Stimulated activated CD8-positive, alpha-beta memory T cell treated with anti-CD3 and anti-CD28 coated beads, Interleukin-4, amount 100 ng/mL, for 48 hours (primary cell): ENCODE measurements around the gene ETV1.

Experiments used
- DNase-seq: peaks from one replicate; pipeline ENCODE4 v3.0.0-alpha.2; 2020

ETV1 gene

GRCh38 chr7:13989126-13989948 is at the start of gene ETV1:
TSS of gene ETV1 (minus strand) at chr7:13989666. CDS start at chr7:13989052, 614 bp downstream.
- no peak for DNase-seq

DNA sequence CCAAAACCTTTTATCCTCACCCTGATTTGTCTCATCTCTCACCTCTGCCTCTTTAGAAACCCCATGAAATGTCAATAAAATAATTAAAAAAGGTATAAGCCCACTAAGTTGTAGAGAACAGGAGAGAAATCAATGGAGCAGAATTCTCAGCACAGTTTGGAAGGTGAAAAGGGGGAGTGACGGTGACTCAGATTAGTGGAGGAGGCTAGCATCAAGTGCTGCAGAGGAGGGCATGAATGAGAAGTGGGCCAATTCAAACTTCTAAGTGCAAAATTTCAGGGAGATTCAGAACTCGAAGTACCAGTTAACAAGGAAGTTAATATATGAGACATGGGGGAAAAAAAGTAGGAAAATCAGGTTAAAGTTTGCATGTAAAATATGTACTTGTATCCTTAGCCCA is 34.9 kb upstream of the ETV1 start:
- no peak for DNase-seq

- no peak for DNase-seq
These were observed 34.4 kb upstream of the ETV1 start for GRCh38 chr7:14023838-14024237.

- no peak for DNase-seq
These were observed 33.9 kb upstream of the ETV1 start for GRCh38 chr7:14023342-14023741.

DNA sequence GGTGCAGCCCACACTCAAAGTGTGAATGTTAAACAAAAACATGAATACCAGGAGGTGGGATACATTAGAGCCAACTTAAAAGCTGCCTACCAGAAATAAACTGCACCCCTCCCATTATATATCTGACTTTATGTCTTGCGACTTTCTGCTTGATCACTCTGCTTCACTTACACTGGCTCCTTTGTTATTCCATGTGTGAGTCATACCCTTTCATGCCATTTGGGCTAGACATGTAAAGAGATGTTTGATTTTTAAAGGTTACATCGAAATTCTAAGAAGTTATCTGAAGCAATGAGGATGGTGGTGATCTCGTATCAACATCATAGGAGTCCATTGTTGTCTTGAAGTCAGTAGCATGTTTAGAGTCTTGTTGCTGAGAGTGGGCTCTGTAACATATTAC is 31.6 kb upstream of the ETV1 start:
- DNase-seq, result no peak

GRCh38 chr7:14020339-14020900 is 31.0 kb upstream of the ETV1 start:
- no peak for DNase-seq

DNA sequence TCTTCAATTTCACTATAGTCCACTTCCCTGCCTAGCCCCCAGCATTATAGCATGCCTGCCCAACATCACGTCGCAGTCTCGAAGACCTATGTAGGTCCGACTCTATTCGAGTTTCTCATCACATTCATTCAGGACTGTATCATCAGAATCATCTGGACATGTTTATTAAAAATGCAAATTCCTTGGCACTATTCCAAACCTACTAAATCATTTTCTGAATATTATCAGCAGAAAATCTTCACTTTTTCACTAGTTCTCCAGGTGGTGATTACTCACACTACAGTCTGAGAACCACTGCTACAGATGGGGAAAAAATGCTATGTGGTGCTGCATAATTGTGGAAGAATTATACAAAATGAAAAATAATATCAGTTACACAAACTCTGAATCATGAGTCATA is 29.3 kb upstream of the ETV1 start:
- DNase-seq, result no peak

- DNase-seq, result no peak
These were observed 27.5 kb upstream of the ETV1 start for GRCh38 chr7:14016950-14017349.

GRCh38 chr7:14013898-14014297 is 24.4 kb upstream of the ETV1 start:
- no peak for DNase-seq

GRCh38 chr7:14009453-14010418 is 20.3 kb upstream of the ETV1 start:
- DNase-seq, result no peak

DNA sequence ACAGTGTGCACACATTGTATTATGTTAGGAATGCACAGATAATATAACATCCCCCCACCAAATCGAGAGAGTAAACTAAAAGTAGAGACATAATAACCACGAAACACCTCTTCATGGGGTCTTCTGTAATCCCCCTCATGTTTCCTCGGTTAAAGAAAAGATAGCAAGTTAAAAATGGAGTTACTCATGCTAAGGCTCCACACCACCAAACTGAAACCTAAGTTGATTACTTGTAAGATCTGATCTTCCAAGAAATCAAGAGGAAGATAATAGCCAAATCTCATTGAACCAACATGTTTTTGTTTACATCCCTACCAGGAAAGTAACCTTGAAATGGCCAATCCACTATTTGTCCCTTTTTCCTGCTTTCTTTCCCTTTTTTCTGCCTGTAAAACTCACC is 11.7 kb upstream of the ETV1 start:
- no peak for DNase-seq

- DNase-seq, result no peak
These were observed 10.8 kb upstream of the ETV1 start for GRCh38 chr7:14000247-14000646.

GRCh38 chr7:13998866-13999265 is 9.4 kb upstream of the ETV1 start:
- no peak for DNase-seq

- no peak for DNase-seq
These were observed 3.1 kb upstream of the ETV1 start for GRCh38 chr7:13992596-13992964.

DNA sequence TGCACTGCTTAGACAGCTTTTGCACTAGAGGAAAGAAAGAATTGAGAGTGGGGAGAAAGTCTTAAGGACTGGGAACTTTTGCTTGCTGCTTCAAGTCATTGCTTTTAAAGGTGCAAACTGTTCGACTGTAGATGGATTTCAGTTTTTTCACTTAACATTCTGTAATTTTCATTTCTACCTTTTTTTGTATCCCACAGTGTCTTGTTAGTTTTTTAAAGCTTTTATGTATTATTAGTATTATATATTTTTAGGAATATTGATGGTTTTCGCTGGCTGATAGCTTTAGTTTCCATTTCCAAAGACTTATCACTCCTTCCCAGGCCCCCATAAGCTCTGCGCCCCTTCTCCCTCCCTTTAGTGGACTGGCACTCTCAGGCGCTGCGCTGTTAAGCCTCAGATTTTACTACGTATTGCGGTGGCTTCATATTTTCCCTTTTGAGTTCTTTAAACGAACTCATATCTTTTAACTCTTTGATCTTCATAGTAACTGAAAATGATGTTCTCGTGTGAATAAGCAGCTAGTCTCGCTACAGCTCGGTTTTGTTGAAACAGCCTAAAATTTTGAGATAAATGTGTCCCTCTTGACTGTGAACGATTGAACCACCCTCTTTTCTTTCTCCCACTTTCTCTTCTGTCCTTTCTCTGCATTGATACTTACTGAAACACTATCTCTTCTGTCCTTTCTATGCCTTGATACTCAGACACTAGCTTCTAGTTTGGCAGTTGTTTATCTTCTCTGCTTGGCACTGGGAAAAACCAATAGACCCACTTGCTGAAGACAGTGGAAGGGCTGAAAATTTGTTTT is 2.5 kb upstream of the ETV1 start:
- no peak for DNase-seq

DNA sequence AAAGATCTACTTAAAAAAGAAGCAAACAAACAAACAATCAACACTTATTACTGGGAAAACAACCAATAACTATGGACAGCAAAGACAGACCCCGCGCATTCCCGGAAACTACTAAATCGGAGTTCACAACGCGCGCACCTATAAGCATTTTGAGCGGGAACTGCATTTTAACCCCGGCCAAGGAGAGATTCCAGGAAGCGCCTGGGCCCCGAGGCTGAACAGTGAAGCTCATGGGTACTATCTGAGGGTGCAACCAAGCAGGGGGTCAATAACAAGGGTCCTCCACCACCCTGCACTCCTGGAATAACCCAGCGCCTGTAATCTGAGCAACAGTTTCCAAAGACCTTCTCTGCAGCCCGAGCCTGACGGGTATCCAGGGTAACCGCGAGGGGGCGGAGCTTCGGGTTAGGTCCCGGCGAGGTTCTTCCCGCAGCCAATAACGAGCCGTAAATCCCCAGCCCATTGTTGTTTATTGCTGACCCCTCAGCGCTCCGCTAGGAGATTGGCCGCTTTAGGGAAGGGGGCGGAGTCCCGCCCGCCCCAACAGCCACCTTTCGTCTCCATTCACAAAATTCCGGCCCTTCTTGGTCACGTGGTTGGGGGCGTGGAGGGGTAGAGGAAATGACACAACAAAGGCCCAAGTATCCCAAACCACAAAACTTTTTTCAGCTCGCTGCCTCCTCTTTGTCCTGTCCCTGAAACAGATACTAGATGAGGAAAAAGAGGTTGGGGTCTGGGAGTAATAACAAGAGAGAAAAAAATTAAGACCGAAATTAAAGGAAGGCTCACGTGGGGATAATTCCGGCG is 1.7 kb upstream of the ETV1 start:
- DNase-seq, result peak; percentile 78

- DNase-seq, result peak; percentile 37
These were observed 985 bp upstream of the ETV1 start for GRCh38 chr7:13990319-13990983.

DNA sequence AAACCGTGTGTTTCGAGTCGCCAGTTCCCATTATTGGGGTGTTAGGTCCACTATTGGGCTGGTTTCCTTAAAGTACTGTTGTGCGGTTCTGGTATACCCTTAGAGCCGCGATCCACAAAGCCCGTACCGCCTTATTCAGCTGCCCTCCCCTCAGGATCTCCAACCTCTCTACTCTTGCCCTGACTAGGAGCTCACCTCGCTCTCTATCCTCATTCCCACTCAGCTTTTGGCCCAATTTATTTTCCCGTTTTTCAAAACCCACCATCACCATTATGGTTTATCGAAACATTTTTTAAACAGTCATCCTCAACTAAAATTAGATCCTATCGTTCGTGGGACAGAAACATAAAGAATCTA is 461 bp upstream of the ETV1 start:
- DNase-seq, result no peak

DNA sequence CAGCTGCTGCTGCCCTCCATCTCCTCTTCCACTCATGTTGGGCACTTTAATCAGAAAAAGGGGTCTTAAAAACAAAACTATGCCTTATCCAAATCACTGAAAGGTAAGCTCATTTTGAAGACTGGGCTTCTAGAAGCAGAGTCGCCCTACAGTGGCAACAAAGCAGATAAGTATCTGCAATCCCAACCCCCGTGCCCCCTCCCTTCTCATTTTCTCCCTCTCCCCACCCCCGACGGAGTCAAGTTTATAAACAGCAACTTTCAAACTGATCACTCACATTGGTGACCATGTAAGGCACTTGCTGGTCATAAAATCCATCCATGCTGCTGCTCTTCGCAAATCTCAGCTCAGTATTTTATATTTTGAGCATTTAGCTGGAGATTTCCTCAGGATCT is 738 bp downstream of the ETV1 start:
- no peak for DNase-seq

DNA sequence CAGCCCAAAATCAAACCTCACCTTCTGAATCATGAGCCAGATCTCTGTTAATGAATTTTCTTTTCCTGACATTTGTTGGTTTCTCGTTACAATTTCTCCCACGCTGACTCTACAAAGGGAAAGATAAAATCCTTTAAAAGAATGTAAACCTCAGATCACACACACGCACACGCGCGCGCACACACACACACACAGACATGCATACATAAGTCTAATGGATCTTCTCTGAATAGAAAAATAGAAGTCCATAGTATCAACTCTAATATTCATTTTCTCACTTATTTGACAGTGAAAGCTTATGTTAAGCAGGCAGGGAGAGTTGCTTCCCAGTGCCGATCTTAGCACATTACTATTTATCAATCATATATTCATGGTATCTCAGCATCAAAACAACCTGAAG is 1.4 kb downstream of the ETV1 start:
- DNase-seq, result no peak

DNA sequence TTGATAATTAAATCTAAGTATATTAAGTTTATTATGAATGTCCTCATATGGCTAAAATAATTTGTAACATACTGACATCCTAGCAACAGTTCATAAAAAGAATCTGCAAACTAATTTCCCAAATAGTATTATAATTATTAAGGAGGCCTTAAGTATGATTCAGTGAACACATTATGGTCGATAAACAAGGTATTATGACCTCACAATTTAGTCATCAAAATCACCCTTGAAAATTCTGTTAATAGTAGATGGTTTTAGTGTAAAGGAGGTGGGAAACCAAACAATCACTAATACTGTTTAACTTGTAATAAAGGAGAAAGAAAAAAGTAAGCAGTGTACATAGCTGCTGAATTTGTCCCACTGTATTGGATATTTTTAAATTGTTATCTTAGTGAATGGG is 2.1 kb downstream of the ETV1 start:
- DNase-seq, result no peak
